Measurements from ENCODE around the gene MVK.
A peak's percentile ranks its signal among the peaks of the same experiment; 100 is the strongest.

The MVK gene

GRCh38 chr12:109573029-109573913 is at the start of gene MVK, which contains the start of gene MMAB:
MVK (plus strand) TSS chr12:109573794; CDS start chr12:109574823, 1,029 bp downstream.
MMAB (minus strand) TSS chr12:109573504; CDS start chr12:109573480, 24 bp downstream.
- peak; percentile 99 for DNase-seq

GRCh38 chr12:109524466-109525278 is 48.9 kb upstream of the MVK start:
- DNase-seq, result no peak

- no peak for DNase-seq
Observed at GRCh38 chr12:109525279-109525585, 48.4 kb upstream of the MVK start.

GRCh38 chr12:109527489-109528123 is 46.0 kb upstream of the MVK start:
- DNase-seq, result no peak

GRCh38 chr12:109529691-109530640 is 43.6 kb upstream of the MVK start:
- DNase-seq, result no peak

- DNase-seq, result no peak
Observed at GRCh38 chr12:109531411-109531810, 42.2 kb upstream of the MVK start.

- no peak for DNase-seq
Observed at GRCh38 chr12:109532721-109533486, 40.7 kb upstream of the MVK start.

- no peak for DNase-seq
Observed at GRCh38 chr12:109533487-109533740, 40.2 kb upstream of the MVK start.

- DNase-seq, result no peak
Observed at GRCh38 chr12:109534456-109534855, 39.1 kb upstream of the MVK start.

GRCh38 chr12:109535231-109535862 is 38.2 kb upstream of the MVK start:
- no peak for DNase-seq

- no peak for DNase-seq
Observed at GRCh38 chr12:109535863-109536250, 37.7 kb upstream of the MVK start.

GRCh38 chr12:109537136-109537535 is 36.5 kb upstream of the MVK start:
- no peak for DNase-seq

- DNase-seq, result no peak
Observed at GRCh38 chr12:109538191-109538863, 35.3 kb upstream of the MVK start.

- no peak for DNase-seq
Observed at GRCh38 chr12:109539508-109539907, 34.1 kb upstream of the MVK start.

- DNase-seq, result no peak
Observed at GRCh38 chr12:109540526-109541412, 32.8 kb upstream of the MVK start.

- DNase-seq, result no peak
Observed at GRCh38 chr12:109541413-109541726, 32.2 kb upstream of the MVK start.

- DNase-seq, result no peak
Observed at GRCh38 chr12:109542014-109542413, 31.6 kb upstream of the MVK start.

GRCh38 chr12:109542876-109543275 is 30.7 kb upstream of the MVK start:
- no peak for DNase-seq

- no peak for DNase-seq
Observed at GRCh38 chr12:109544955-109545531, 28.6 kb upstream of the MVK start.
